ENCODE measurements around the gene ERICH2.

DNA sequence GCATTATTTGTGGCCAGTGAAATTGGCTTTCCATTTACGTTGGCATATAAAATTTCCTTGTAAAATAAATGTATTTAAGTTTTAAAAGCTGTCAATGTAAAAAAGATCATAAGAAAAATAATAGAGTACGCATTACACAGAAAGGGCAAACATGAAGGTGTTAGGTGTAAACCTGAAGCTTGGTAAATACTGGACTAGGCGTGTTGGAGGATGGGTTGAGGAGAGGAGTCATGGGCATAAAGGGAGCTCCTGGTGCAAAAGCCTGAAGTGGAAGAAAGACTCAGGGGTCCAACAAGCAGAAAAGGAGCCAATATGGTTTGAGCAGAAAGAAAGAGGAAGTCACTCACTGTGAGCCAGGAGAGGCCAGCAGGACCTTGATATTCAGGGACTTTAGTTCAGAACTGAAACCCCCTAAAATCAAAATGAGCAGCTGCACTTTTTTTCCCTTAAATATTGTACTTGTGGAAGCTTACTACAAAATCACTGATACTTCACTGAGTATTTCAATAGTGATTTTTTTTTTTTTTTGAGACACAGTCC lies 30.6 kb upstream of the ERICH2 start:
- no peak for TF ChIP-seq CTCF (IDR thresholded peaks at IDR 0.05)
- no peak for TF ChIP-seq POLR2A (IDR thresholded peaks at IDR 0.05)
